ENCODE results near the gene NFKBIE.

NFKBIE gene

DNA sequence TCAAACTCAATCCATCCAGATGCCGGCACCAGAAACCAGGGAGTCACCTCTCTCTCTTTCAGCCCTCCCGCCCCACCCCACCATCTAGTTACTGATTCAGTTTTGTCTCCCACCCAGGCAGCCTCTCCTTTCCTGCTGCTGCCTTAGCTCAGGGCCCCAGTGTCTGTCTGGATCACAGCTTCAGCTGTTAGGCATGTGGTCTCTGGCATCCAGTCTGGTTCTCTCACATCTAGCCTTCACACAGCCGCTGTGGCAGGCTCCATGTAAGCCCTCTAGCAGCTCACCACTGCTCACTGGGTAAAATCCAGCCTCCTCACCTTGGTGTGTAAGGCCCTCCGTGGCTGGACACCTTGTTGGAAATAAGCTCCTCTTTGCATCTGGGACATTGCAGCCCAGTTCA is 26.5 kb upstream of the NFKBIE start:
- Histone ChIP-seq H3K36me3 (ENCODE audit: control insufficient read depth in 1 of 2, insufficient read depth in 2 of 2, low read depth in 1 of 2, low read length in 2 of 2) (no peaks in the 10 kb centered on the region), H3K27ac (ENCODE audit: low read length, poor library complexity, severe bottlenecking) (no peak overlapping the region), H3K79me1 (replicated peaks; ENCODE audit: low read length, poor library complexity, severe bottlenecking) (no peaks in the 10 kb centered on the region), H2BK12ac (ENCODE audit: low read length in 2 of 2) (no peak overlapping the region), H3K4ac (ENCODE audit: low read depth in 1 of 2, low read length in 2 of 2) (no peak overlapping the region), H3K9me3 (ENCODE audit: control insufficient read depth, low read length) (no peaks in the 10 kb centered on the region), H4K8ac (ENCODE audit: low read length) (no peak overlapping the region), H3K27me3 (ENCODE audit: control insufficient read depth in 1 of 2, insufficient read depth in 1 of 2, low read length in 2 of 2) (peaks cover 72 to 93% of the 10 kb centered on the region in 2 experiments), H3K9ac (ENCODE audit: low read length) (no peak overlapping the region), H3K4me2 (ENCODE audit: low read length, poor library complexity, severe bottlenecking) (no peak overlapping the region), H3K18ac (ENCODE audit: low read depth in 1 of 2, low read length in 2 of 2) (no peak overlapping the region), H3K23ac (ENCODE audit: low read length in 2 of 2) (no peak overlapping the region), H2AK5ac (ENCODE audit: low read length, severe bottlenecking) (no peak overlapping the region), H2AFZ (ENCODE audit: low read depth, low read length) (no peak overlapping the region), H3K4me1 (ENCODE audit: control insufficient read depth, insufficient read depth, low read depth, low read length) (no peaks in the 10 kb centered on the region), H2BK15ac (ENCODE audit: low read depth, poor library complexity, severe bottlenecking) (no peak overlapping the region), H4K91ac (ENCODE audit: low read length) (no peak overlapping the region), H2BK5ac (ENCODE audit: low read depth, low read length, poor library complexity, severe bottlenecking) (no peak overlapping the region), H3K14ac (ENCODE audit: low read length in 2 of 2) (no peak overlapping the region), H3K4me3 (ENCODE audit: insufficient read depth in 1 of 2, low read depth in 1 of 2, low read length in 2 of 2) (no peak overlapping the region), H2BK120ac (ENCODE audit: low read depth, low read length) (no peak overlapping the region)
- WGBS: 70% methylated on average over 4 of the region's 4 CpGs
- DNase-seq: no peak

DNA sequence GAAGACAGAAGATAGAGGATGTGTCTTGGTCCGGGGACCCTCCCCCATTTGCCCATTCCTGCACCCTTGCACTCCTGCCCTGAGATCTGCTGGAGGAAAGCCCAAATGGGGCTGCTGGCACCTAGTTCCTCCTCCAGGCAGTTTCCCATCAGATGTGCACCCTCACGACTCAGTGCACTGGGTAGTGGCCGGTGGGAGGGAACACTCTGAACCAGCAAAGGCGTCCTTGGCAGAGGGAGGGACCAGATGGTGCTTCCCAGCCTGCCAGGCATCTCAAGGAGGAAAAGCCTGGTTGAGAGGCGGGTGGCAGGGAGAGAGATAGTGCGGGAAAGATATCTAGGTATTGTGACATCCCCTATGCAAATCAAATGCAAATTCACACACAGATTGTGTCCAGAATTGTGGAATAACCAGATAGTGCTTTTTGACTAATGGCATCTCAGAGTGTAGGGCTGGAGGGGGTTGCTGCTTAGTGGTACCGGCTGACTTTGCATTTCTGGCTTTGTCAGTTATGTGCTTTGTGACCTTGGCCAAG is 24.4 kb upstream of the NFKBIE start:
- 58% methylated on average over 7 of the region's 7 CpGs for WGBS
- Histone ChIP-seq H3K4me2 (ENCODE audit: low read length, poor library complexity, severe bottlenecking) (no peak overlapping the region), H2AK5ac (ENCODE audit: low read length, severe bottlenecking) (no peak overlapping the region), H2BK12ac (ENCODE audit: low read length in 2 of 2) (no peak overlapping the region), H3K27ac (ENCODE audit: low read length, poor library complexity, severe bottlenecking) (no peak overlapping the region), H3K79me1 (replicated peaks; ENCODE audit: low read length, poor library complexity, severe bottlenecking) (no peaks in the 10 kb centered on the region), H4K8ac (ENCODE audit: low read length) (no peak overlapping the region), H3K27me3 (ENCODE audit: control insufficient read depth in 1 of 2, insufficient read depth in 1 of 2, low read length in 2 of 2) (peaks cover 57 to 93% of the 10 kb centered on the region in 2 experiments), H3K36me3 (ENCODE audit: control insufficient read depth in 1 of 2, insufficient read depth in 2 of 2, low read depth in 1 of 2, low read length in 2 of 2) (no peaks in the 10 kb centered on the region), H2BK120ac (ENCODE audit: low read depth, low read length) (no peak overlapping the region), H3K4me1 (ENCODE audit: control insufficient read depth, insufficient read depth, low read depth, low read length) (no peaks in the 10 kb centered on the region), H3K9me3 (ENCODE audit: control insufficient read depth, low read length) (no peaks in the 10 kb centered on the region), H3K4ac (ENCODE audit: low read depth in 1 of 2, low read length in 2 of 2) (no peak overlapping the region), H3K9ac (ENCODE audit: low read length) (no peak overlapping the region), H3K4me3 (ENCODE audit: insufficient read depth in 1 of 2, low read depth in 1 of 2, low read length in 2 of 2) (no peak overlapping the region), H2BK15ac (ENCODE audit: low read depth, poor library complexity, severe bottlenecking) (no peak overlapping the region), H3K23ac (ENCODE audit: low read length in 2 of 2) (no peak overlapping the region), H4K91ac (ENCODE audit: low read length) (no peak overlapping the region), H2BK5ac (ENCODE audit: low read depth, low read length, poor library complexity, severe bottlenecking) (no peak overlapping the region), H3K14ac (ENCODE audit: low read length in 2 of 2) (no peak overlapping the region), H2AFZ (ENCODE audit: low read depth, low read length) (no peak overlapping the region), H3K18ac (ENCODE audit: low read depth in 1 of 2, low read length in 2 of 2) (no peak overlapping the region)
- no peak for DNase-seq

DNA sequence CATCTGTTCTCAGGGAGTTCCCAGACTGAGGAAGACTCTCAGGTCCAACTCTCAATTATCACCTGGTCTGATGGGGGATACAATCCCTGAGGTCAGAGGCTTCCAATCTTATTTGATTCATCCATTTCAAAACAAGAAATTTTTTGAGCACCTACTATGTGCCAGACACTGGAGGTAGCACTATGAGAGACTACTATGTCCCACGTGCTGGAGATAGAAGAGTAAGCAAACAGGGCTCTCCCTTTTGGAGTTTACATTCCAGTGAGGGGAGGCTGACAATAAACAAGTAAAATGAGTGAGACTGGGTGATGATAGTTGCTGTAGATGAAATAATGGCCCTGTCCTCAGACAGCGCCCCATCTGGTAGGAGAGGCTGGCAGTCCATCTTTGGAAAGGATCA is 21.4 kb upstream of the NFKBIE start:
- DNase-seq: no peak
- H3K23ac ChIP-seq (ENCODE audit: low read length in 2 of 2): no peak overlapping the region
- no peak overlapping the region for H2BK12ac ChIP-seq (ENCODE audit: low read length in 2 of 2)
- no peak overlapping the region for H3K18ac ChIP-seq (ENCODE audit: low read depth in 1 of 2, low read length in 2 of 2)
- no peak overlapping the region for H2AK5ac ChIP-seq (ENCODE audit: low read length, severe bottlenecking)
- no peak overlapping the region for H3K4ac ChIP-seq (ENCODE audit: low read depth in 1 of 2, low read length in 2 of 2)
- H2BK15ac ChIP-seq (ENCODE audit: low read depth, poor library complexity, severe bottlenecking): no peak overlapping the region
- no peak overlapping the region for H2BK120ac ChIP-seq (ENCODE audit: low read depth, low read length)
- H2AFZ ChIP-seq (ENCODE audit: low read depth, low read length): no peak overlapping the region
- H2BK5ac ChIP-seq (ENCODE audit: low read depth, low read length, poor library complexity, severe bottlenecking): no peak overlapping the region
- no peak overlapping the region for H3K9ac ChIP-seq (ENCODE audit: low read length)
- H4K91ac ChIP-seq (ENCODE audit: low read length): no peak overlapping the region
- no peak overlapping the region for H3K4me2 ChIP-seq (ENCODE audit: low read length, poor library complexity, severe bottlenecking)
- no peaks in the 10 kb centered on the region for H3K79me1 ChIP-seq (replicated peaks; ENCODE audit: low read length, poor library complexity, severe bottlenecking)
- H4K8ac ChIP-seq (ENCODE audit: low read length): no peak overlapping the region
- no peak overlapping the region for H3K4me3 ChIP-seq (ENCODE audit: insufficient read depth in 1 of 2, low read depth in 1 of 2, low read length in 2 of 2)
- H3K36me3 ChIP-seq (ENCODE audit: control insufficient read depth in 1 of 2, insufficient read depth in 2 of 2, low read depth in 1 of 2, low read length in 2 of 2): no peaks in the 10 kb centered on the region
- peaks cover 71 to 91% of the 10 kb centered on the region in 2 experiments for H3K27me3 ChIP-seq (ENCODE audit: control insufficient read depth in 1 of 2, insufficient read depth in 1 of 2, low read length in 2 of 2)
- H3K9me3 ChIP-seq (ENCODE audit: control insufficient read depth, low read length): no peaks in the 10 kb centered on the region
- no peak overlapping the region for H3K14ac ChIP-seq (ENCODE audit: low read length in 2 of 2)
- no peak overlapping the region for H3K27ac ChIP-seq (ENCODE audit: low read length, poor library complexity, severe bottlenecking)
- no peaks in the 10 kb centered on the region for H3K4me1 ChIP-seq (ENCODE audit: control insufficient read depth, insufficient read depth, low read depth, low read length)
- 22% methylated on average over 2 of the region's 2 CpGs for WGBS

DNA sequence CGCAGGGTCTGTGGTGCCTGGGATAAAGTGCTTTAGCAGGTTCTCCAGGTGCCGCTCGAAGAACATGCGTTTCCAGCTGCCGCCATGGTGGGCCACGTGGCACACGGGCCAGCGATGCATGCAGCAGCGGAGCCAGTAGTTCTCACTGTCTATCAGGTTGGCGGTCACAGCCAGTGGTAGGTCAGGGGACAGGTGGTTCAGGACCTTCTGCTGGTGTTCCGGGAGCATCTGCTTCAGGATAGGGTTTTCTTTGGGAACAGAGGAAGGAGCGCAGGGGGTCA is 20.9 kb upstream of the NFKBIE start:
- Histone ChIP-seq H3K36me3 (ENCODE audit: control insufficient read depth in 1 of 2, insufficient read depth in 2 of 2, low read depth in 1 of 2, low read length in 2 of 2) (no peaks in the 10 kb centered on the region), H3K14ac (ENCODE audit: low read length in 2 of 2) (no peak overlapping the region), H3K18ac (ENCODE audit: low read depth in 1 of 2, low read length in 2 of 2) (no peak overlapping the region), H2BK120ac (ENCODE audit: low read depth, low read length) (no peak overlapping the region), H2BK5ac (ENCODE audit: low read depth, low read length, poor library complexity, severe bottlenecking) (no peak overlapping the region), H3K9me3 (ENCODE audit: control insufficient read depth, low read length) (no peaks in the 10 kb centered on the region), H4K91ac (ENCODE audit: low read length) (no peak overlapping the region), H3K4me2 (ENCODE audit: low read length, poor library complexity, severe bottlenecking) (no peak overlapping the region), H3K23ac (ENCODE audit: low read length in 2 of 2) (no peak overlapping the region), H2BK12ac (ENCODE audit: low read length in 2 of 2) (no peak overlapping the region), H3K4me3 (ENCODE audit: insufficient read depth in 1 of 2, low read depth in 1 of 2, low read length in 2 of 2) (no peak overlapping the region), H3K4me1 (ENCODE audit: control insufficient read depth, insufficient read depth, low read depth, low read length) (no peaks in the 10 kb centered on the region), H4K8ac (ENCODE audit: low read length) (no peak overlapping the region), H3K4ac (ENCODE audit: low read depth in 1 of 2, low read length in 2 of 2) (no peak overlapping the region), H2AFZ (ENCODE audit: low read depth, low read length) (no peak overlapping the region), H3K27ac (ENCODE audit: low read length, poor library complexity, severe bottlenecking) (no peak overlapping the region), H3K79me1 (replicated peaks; ENCODE audit: low read length, poor library complexity, severe bottlenecking) (no peaks in the 10 kb centered on the region), H2BK15ac (ENCODE audit: low read depth, poor library complexity, severe bottlenecking) (no peak overlapping the region), H3K27me3 (ENCODE audit: control insufficient read depth in 1 of 2, insufficient read depth in 1 of 2, low read length in 2 of 2) (peaks cover 66 to 89% of the 10 kb centered on the region in 2 experiments), H2AK5ac (ENCODE audit: low read length, severe bottlenecking) (no peak overlapping the region), H3K9ac (ENCODE audit: low read length) (no peak overlapping the region)
- WGBS: 91% methylated on average over 12 of the region's 12 CpGs
- DNase-seq: no peak

All from mesenchymal stem cell (in vitro differentiated cells and primary cell).